Measurements from ENCODE around the gene TRIM38.

- TF ChIP-seq CTCF (IDR thresholded peaks at IDR 0.05) (no peak), POLR2AphosphoS5 (IDR thresholded peaks at IDR 0.05) (no peak), POLR2A (IDR thresholded peaks at IDR 0.05) (no peak), EP300 (IDR thresholded peaks at IDR 0.05; ENCODE audit: low read depth) (no peak)
Observed at GRCh38 chr6:25918083-25918683, 44.4 kb upstream of the TRIM38 start.

Measured in transverse colon (tissue), 4 donors.